HepG2 (cell line): Measurements from ENCODE around the gene PNPLA2. TPM values are rescaled to one million over a fixed set of nuclear protein-coding genes. Genes with fewer than 3 reads are reported as not detected.

Source experiments
- ADNP ChIP-seq: sonication (generic); formaldehyde crosslinking; IDR thresholded peaks from 2 replicates; pipeline ENCODE4 v1.4.0; 2020; ENCODE audit warnings: missing genetic modification reagents
- AGO2 ChIP-seq: fragments of 200-400 bp; formaldehyde crosslinking; optimal IDR thresholded peaks from 2 replicates; pipeline ENCODE3; 2017; ENCODE audit warnings: mild to moderate bottlenecking, low read depth, low read length, moderate library complexity
- FOXA1 ChIP-seq, 2 experiments: fragments of 450-650 bp in 1 of 2; sonication (generic) in 1 of 2; formaldehyde crosslinking in 1 of 2; IDR thresholded peaks; 2 replicates each; pipeline versions ENCODE4 v1.4.0 to v1.6.1; 2016 to 2020; ENCODE audit warnings: missing genetic modification reagents in 1 of 2
- KDM3A ChIP-seq: IDR thresholded peaks from 2 replicates; pipeline ENCODE4 v1.6.1; 2018; ENCODE audit warnings: low read depth, missing compliant biosample characterization
- ZC3H13 ChIP-seq: sonication (generic); formaldehyde crosslinking; IDR thresholded peaks from 2 replicates; pipeline ENCODE4 v1.8.1; 2023; ENCODE audit warnings: mild to moderate bottlenecking, missing genetic modification reagents, moderate library complexity
- ZNF652 ChIP-seq: IDR thresholded peaks from 2 replicates; pipeline ENCODE4 v1.6.1; 2016; ENCODE audit warnings: low read depth, borderline replicate concordance
- polyA plus RNA-seq, 8 experiments: library from polyadenylated mRNA; depleted of rRNA in 3 of 8; stranded (reverse) in 7 of 8; unstranded in 1 of 8; fragments of >200 nt; fragmentation: Illumina TruSeq in 4 of 8; extraction: Trizol in 4 of 8; gene quantifications; 2 replicates each; pipeline versions ENCODE4 v1.2.1 to v1.2.3, GENCODE V29; 2011 to 2016; ENCODE audit warnings: low read depth in 4 of 8, missing spikeins in 1 of 8, mixed read lengths in 1 of 8; ENCODE audit not compliant: insufficient read depth in 1 of 8
- total RNA-seq, 5 experiments: library from RNA; depleted of rRNA; stranded (reverse); fragments of >200 nt; fragmentation: Illumina TruSeq; extraction: Trizol; gene quantifications; 2 replicates each; pipeline ENCODE4 v1.2.3, GENCODE V29; 2016; ENCODE audit warnings: low read depth in 1 of 5
- TF ChIP-seq, protein P1 (sequence below): sonication (generic); formaldehyde crosslinking; IDR thresholded peaks from 2 replicates; pipeline ENCODE4 v1.4.0; 2020; ENCODE audit warnings: mild to moderate bottlenecking, missing genetic modification reagents
- TF ChIP-seq, protein P2 (sequence below): sonication (generic); formaldehyde crosslinking; IDR thresholded peaks from 2 replicates; pipeline ENCODE4 v1.5.1; 2020; ENCODE audit warnings: missing genetic modification reagents, mild to moderate bottlenecking, borderline replicate concordance
- TF ChIP-seq, protein P3 (sequence below): sonication (generic); formaldehyde crosslinking; IDR thresholded peaks from 2 replicates; pipeline ENCODE4 v1.4.0; 2020; ENCODE audit warnings: missing genetic modification reagents
- TF ChIP-seq, protein P4 (sequence below): IDR thresholded peaks from 2 replicates; pipeline ENCODE4 v1.6.1; 2016; ENCODE audit warnings: mild to moderate bottlenecking

PNPLA2 gene
- total and polyA plus RNA-seq, 2 of the 13 experiments (the other 11 are each of a cell fraction or from before 2014, with no cell fraction given): 10.5 to 43.2 TPM

DNA sequence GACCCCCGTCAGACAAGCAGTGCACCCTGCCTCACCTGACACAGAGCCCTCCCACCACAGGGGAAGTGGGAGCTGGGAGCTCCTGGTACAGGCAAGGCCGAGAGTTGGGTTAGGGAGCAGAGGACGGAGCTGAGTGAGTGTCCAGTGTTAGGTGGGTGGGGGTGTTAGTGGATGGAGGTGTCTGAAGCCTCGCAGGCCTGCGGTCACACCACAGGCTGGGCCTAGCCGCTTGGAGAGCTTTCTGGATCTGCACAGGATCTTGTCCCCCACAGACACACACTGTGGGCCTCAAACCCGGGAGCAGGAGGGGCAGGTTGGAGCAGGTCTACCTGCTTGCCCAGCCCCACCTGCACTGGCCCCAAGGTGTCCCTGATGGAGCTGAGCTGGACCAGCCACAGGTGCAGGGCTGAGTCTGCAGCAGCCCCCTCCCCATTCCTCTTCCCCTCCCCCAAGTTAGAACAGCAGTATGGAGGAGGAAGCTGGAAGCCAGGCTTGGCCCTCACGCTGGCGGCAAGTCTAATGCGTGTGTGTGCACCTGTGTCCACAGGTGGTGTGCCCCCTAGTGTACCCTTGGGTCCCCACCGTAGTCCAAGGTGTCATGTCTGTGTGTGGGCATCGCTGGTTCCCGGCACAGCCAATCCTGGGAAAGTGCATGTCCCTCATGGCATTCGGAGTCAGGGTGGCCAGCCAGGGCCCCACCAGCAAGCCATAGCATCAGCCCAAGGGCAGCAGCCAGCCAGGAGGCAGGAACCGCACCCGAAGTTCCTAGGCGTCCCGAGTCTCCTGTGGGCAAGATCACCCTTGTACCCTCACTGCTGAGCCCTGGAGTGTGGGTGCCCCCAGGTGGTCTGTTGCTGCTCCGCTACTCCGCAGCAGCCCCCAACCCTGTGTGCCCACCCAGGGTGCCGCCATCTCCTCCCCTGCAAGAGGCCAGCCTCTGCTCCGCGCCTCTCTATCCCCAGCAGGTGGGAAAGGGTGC, 39.4 kb upstream of the PNPLA2 start (continued):
- TF ChIP-seq, protein P1, sequence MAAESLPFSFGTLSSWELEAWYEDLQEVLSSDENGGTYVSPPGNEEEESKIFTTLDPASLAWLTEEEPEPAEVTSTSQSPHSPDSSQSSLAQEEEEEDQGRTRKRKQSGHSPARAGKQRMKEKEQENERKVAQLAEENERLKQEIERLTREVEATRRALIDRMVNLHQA: no peak
- TF ChIP-seq KDM3A (CRISPR knock-in tag): no peak
- TF ChIP-seq, protein P2, sequence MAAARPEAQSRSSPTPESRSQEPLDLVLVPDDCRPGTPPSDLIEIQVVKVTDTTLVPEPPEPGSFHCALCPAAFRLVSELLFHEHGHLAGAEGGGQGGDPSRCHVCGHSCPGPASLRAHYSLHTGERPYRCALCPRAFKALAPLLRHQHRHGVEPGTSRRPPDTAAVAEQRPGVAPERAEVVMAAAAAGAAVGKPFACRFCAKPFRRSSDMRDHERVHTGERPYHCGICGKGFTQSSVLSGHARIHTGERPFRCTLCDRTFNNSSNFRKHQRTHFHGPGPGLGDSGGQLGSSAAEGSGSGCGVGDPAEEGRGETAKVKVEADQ (CRISPR knock-in tag): no peak
- no peak for TF ChIP-seq ADNP (CRISPR knock-in tag)
- no peak for TF ChIP-seq ZNF652 (CRISPR knock-in tag)
- TF ChIP-seq ZC3H13 (CRISPR knock-in tag): no peak
- TF ChIP-seq, protein P3, sequence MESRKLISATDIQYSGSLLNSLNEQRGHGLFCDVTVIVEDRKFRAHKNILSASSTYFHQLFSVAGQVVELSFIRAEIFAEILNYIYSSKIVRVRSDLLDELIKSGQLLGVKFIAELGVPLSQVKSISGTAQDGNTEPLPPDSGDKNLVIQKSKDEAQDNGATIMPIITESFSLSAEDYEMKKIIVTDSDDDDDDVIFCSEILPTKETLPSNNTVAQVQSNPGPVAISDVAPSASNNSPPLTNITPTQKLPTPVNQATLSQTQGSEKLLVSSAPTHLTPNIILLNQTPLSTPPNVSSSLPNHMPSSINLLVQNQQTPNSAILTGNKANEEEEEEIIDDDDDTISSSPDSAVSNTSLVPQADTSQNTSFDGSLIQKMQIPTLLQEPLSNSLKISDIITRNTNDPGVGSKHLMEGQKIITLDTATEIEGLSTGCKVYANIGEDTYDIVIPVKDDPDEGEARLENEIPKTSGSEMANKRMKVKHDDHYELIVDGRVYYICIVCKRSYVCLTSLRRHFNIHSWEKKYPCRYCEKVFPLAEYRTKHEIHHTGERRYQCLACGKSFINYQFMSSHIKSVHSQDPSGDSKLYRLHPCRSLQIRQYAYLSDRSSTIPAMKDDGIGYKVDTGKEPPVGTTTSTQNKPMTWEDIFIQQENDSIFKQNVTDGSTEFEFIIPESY (CRISPR knock-in tag): peak; percentile 82
- no peak for TF ChIP-seq FOXA1 (IDR thresholded peaks at IDR 0.05)
- TF ChIP-seq FOXA1 (CRISPR knock-in tag; IDR thresholded peaks at IDR 0.05): peak; percentile 36; the same call in 1 of the 2 replicates
- peak; percentile 75 for TF ChIP-seq AGO2
- TF ChIP-seq, protein P4, sequence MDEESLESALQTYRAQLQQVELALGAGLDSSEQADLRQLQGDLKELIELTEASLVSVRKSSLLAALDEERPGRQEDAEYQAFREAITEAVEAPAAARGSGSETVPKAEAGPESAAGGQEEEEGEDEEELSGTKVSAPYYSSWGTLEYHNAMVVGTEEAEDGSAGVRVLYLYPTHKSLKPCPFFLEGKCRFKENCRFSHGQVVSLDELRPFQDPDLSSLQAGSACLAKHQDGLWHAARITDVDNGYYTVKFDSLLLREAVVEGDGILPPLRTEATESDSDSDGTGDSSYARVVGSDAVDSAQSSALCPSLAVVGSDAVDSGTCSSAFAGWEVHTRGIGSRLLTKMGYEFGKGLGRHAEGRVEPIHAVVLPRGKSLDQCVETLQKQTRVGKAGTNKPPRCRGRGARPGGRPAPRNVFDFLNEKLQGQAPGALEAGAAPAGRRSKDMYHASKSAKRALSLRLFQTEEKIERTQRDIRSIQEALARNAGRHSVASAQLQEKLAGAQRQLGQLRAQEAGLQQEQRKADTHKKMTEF (CRISPR knock-in tag): no peak
